H1 (cell line): ENCODE results near the gene JPH3. TPM values are rescaled to one million over a fixed set of nuclear protein-coding genes. Genes with fewer than 3 reads are reported as not detected.
A peak's percentile ranks its signal among the peaks of the same experiment; 100 is the strongest.

ENCODE experiments used
- CTCF ChIA-PET: fragments of 300-600 bp; sonication (Branson Sonifier 250); formaldehyde crosslinking; loops from one replicate; lab custom pipeline; 2021; ENCODE audit not compliant: partially characterized antibody; lab: Charles Lee
- POLR2A ChIA-PET: fragments of 300-600 bp; sonication (Branson Sonifier 250); formaldehyde crosslinking; loops from one replicate; lab custom pipeline; 2021; ENCODE audit warnings: inconsistent platforms; ENCODE audit not compliant: partially characterized antibody; lab: Charles Lee
- DNase-seq, 2 experiments: peaks; one replicate each; pipeline versions ENCODE4 v3.0.0 to v3.0.0-alpha.2; 2010 to 2022; ENCODE audit warnings: low spot score in 2 of 2, low read depth in 1 of 2, mixed read lengths in 1 of 2
- FAIRE-seq: peaks from 2 replicates; lab custom pipeline; 2011; peaks lifted over from hg19 to GRCh38; lab: Jason Lieb, UNC
- H2AFZ ChIP-seq: 2 replicates; pipeline ENCODE4 v1.8.1; 2012; ENCODE audit warnings: low read length, inconsistent platforms
- H2AK5ac ChIP-seq: 2 replicates; pipeline ENCODE4 v1.6.1; 2013; ENCODE audit warnings: low read depth, low read length
- H2BK120ac ChIP-seq: replicated peaks from 2 replicates; pipeline ENCODE3; 2013; ENCODE audit warnings: low read depth, low read length, inconsistent platforms
- H2BK12ac ChIP-seq: 2 replicates; pipeline ENCODE4 v1.6.1; 2013; ENCODE audit warnings: low read depth, low read length
- H2BK15ac ChIP-seq: 2 replicates; pipeline ENCODE4 v1.6.1; 2013; ENCODE audit warnings: low read length
- H2BK20ac ChIP-seq: 2 replicates; pipeline ENCODE4 v1.6.1; 2013; ENCODE audit warnings: low read length
- H2BK5ac ChIP-seq: 2 replicates; pipeline ENCODE4 v1.6.1; 2013; ENCODE audit warnings: low read depth, low read length
- H3K14ac ChIP-seq: 2 replicates; pipeline ENCODE4 v1.6.1; 2013; ENCODE audit warnings: inconsistent platforms; ENCODE audit not compliant: insufficient read length
- H3K18ac ChIP-seq: 2 replicates; pipeline ENCODE4 v1.6.1; 2013; ENCODE audit warnings: low read length; ENCODE audit errors: extremely low read depth
- H3K23ac ChIP-seq: 2 replicates; pipeline ENCODE4 v1.6.1; 2013; ENCODE audit warnings: inconsistent platforms; ENCODE audit not compliant: insufficient read length
- H3K23me2 ChIP-seq: 2 replicates; pipeline ENCODE4 v1.6.1; 2013; ENCODE audit warnings: low read depth, low read length
- H3K27ac ChIP-seq: 2 replicates; pipeline ENCODE4 v1.6.1; 2011; ENCODE audit warnings: low read depth, low read length, inconsistent platforms
- H3K27me3 ChIP-seq, 4 experiments: replicated peaks in 1 of 4; 1 replicate in 1 of 4; 2 replicates in 3 of 4; pipeline versions ENCODE4 v1.6.1 to v1.8.1; 2011 to 2013; ENCODE audit warnings: low read length in 3 of 4, mild to moderate bottlenecking in 3 of 4, inconsistent platforms in 2 of 4, mixed read lengths in 2 of 4, moderate library complexity in 1 of 4; ENCODE audit not compliant: control insufficient read depth in 3 of 4, insufficient read depth in 3 of 4; ENCODE audit errors: extremely low read depth in 1 of 4
- H3K36me3 ChIP-seq, 4 experiments: 2 replicates each; pipeline versions ENCODE4 v1.6.1 to v1.8.1; 2011 to 2013; ENCODE audit warnings: mild to moderate bottlenecking in 4 of 4, low read length in 3 of 4, moderate library complexity in 2 of 4, control low read depth in 1 of 4, inconsistent platforms in 1 of 4; ENCODE audit not compliant: insufficient read depth in 4 of 4, control insufficient read depth in 2 of 4
- H3K4ac ChIP-seq: replicated peaks from 2 replicates; pipeline ENCODE3; 2013; ENCODE audit warnings: low read length, low read depth, mixed read lengths, inconsistent platforms; ENCODE audit not compliant: insufficient read length
- H3K4me1 ChIP-seq, 4 experiments: replicated peaks in 1 of 4; 1 replicate in 1 of 4; 2 replicates in 3 of 4; pipeline versions ENCODE4 v1.6.1 to v1.8.1; 2011 to 2013; ENCODE audit warnings: low read length in 3 of 4, inconsistent platforms in 2 of 4, mixed read lengths in 1 of 4; ENCODE audit not compliant: insufficient read depth in 4 of 4, control insufficient read depth in 3 of 4
- H3K4me2 ChIP-seq, 2 experiments: 2 replicates each; pipeline versions ENCODE4 v1.6.1 to v1.8.1; 2011 to 2013; ENCODE audit warnings: low read depth in 2 of 2, low read length in 2 of 2, control low read depth in 1 of 2, inconsistent platforms in 1 of 2, mild to moderate bottlenecking in 1 of 2; ENCODE audit not compliant: insufficient read depth in 1 of 2
- H3K4me3 ChIP-seq, 4 experiments: fragments of 200-600, 300-600 bp in 1 of 4; sonication (generic), shearing (Covaris generic), sonication (Bioruptor Twin) in 1 of 4; 2 replicates each; pipeline versions ENCODE4 v1.5.1 to v1.8.1; 2011 to 2016; ENCODE audit warnings: low read length in 4 of 4, low read depth in 3 of 4, control low read depth in 2 of 4, inconsistent platforms in 2 of 4, mild to moderate bottlenecking in 2 of 4, mixed read lengths in 1 of 4, moderate library complexity in 1 of 4; ENCODE audit not compliant: insufficient read depth in 2 of 4; ENCODE audit errors: extremely low read depth in 1 of 4
- H3K56ac ChIP-seq: replicated peaks from 2 replicates; pipeline ENCODE3; 2013; ENCODE audit warnings: low read depth, mild to moderate bottlenecking, mixed read lengths, low read length, inconsistent platforms; ENCODE audit not compliant: insufficient read length
- H3K79me1 ChIP-seq: 2 replicates; pipeline ENCODE4 v1.6.1; 2013; ENCODE audit warnings: low read depth, low read length, control low read depth
- H3K79me2 ChIP-seq, 2 experiments: 2 replicates each; pipeline versions ENCODE4 v1.6.1 to v1.8.1; 2012 to 2013; ENCODE audit warnings: low read length in 2 of 2, mild to moderate bottlenecking in 2 of 2, inconsistent platforms in 1 of 2; ENCODE audit not compliant: insufficient read depth in 2 of 2, control insufficient read depth in 1 of 2
- H3K9ac ChIP-seq, 4 experiments: replicated peaks in 1 of 4; 1 replicate in 1 of 4; 2 replicates in 3 of 4; pipeline versions ENCODE4 v1.6.1 to v1.8.1; 2011 to 2013; ENCODE audit warnings: low read depth in 3 of 4, low read length in 3 of 4, control low read depth in 2 of 4, mild to moderate bottlenecking in 2 of 4, moderate library complexity in 2 of 4, inconsistent platforms in 1 of 4; ENCODE audit errors: extremely low read depth in 1 of 4
- H3K9me3 ChIP-seq, 2 experiments: 2 replicates each; pipeline versions ENCODE4 v1.6.1 to v1.8.1; 2012 to 2013; ENCODE audit warnings: mild to moderate bottlenecking in 2 of 2, moderate library complexity in 2 of 2, control low read depth in 1 of 2, inconsistent platforms in 1 of 2, low read depth in 1 of 2, low read length in 1 of 2, mixed read lengths in 1 of 2; ENCODE audit not compliant: insufficient read depth in 2 of 2
- H4K20me1 ChIP-seq, 2 experiments: replicated peaks in 1 of 2; 2 replicates each; pipeline versions ENCODE3 to v1.8.1; 2011 to 2013; ENCODE audit warnings: inconsistent platforms in 2 of 2, low read length in 2 of 2, mild to moderate bottlenecking in 1 of 2; ENCODE audit not compliant: insufficient read depth in 2 of 2, control insufficient read depth in 1 of 2
- H4K5ac ChIP-seq: 2 replicates; pipeline ENCODE4 v1.6.1; 2013; ENCODE audit warnings: low read length, low read depth, mixed read lengths, inconsistent platforms; ENCODE audit not compliant: insufficient read length
- H4K8ac ChIP-seq: 2 replicates; pipeline ENCODE4 v1.8.0; 2013; ENCODE audit warnings: mild to moderate bottlenecking, moderate library complexity, low read length, inconsistent platforms; ENCODE audit not compliant: insufficient read depth; ENCODE audit errors: extremely low read depth
- H4K91ac ChIP-seq: replicated peaks from 2 replicates; pipeline ENCODE3; 2013; ENCODE audit warnings: low read length, mixed read lengths, inconsistent platforms; ENCODE audit not compliant: insufficient read length
- CREB1 ChIP-seq: IDR thresholded peaks from 2 replicates; pipeline ENCODE4 v1.6.1; 2012; ENCODE audit warnings: inconsistent platforms
- EGR1 ChIP-seq: IDR thresholded peaks from 2 replicates; pipeline ENCODE4 v1.6.1; 2011; ENCODE audit warnings: low read depth, low read length, borderline replicate concordance
- KDM4A ChIP-seq: IDR thresholded peaks from one replicate; pipeline ENCODE4 v1.7.1; 2012; ENCODE audit warnings: low read depth, mild to moderate bottlenecking, moderate library complexity, low read length, inconsistent platforms; ENCODE audit not compliant: severe bottlenecking
- PHF8 ChIP-seq: fragments of 200-600 bp; sonication (generic); conservative IDR thresholded peaks from 2 replicates; pipeline ENCODE4 v1.7.1; 2012; ENCODE audit warnings: low read depth, mild to moderate bottlenecking, inconsistent platforms, low read length, moderate library complexity
- SP2 ChIP-seq: IDR thresholded peaks from 2 replicates; pipeline ENCODE4 v1.6.1; 2012; ENCODE audit warnings: mild to moderate bottlenecking, low read length, inconsistent platforms
- WGBS, 2 experiments: shearing (Covaris generic) in 1 of 2; methylation state at CpG; one replicate each; pipeline versions ENCODE4 v1.1.6 to v1.1.7; 2013 to 2015; ENCODE audit warnings: low lambda C conversion rate in 2 of 2, mixed read lengths in 2 of 2, inconsistent platforms in 1 of 2, low coverage in 1 of 2, missing lambda C conversion rate in 1 of 2; ENCODE audit not compliant: insufficient replicate concordance in 2 of 2, insufficient coverage in 1 of 2, insufficient read length in 1 of 2; ENCODE audit errors: extremely low coverage in 1 of 2, missing lambda C conversion rate in 1 of 2; 5-methylcytosine and 5-hydroxymethylcytosine counted together
- long read RNA-seq, 2 experiments: library from RNA in 1 of 2; library from capped mRNA in 1 of 2; stranded (forward); transcript quantifications; one replicate each; pipeline ENCODE4 v2.0.0, GENCODE V29; 2021; ENCODE audit warnings: inconsistent platforms in 1 of 2
- polyA minus RNA-seq, 3 experiments: library from RNA; depleted of rRNA, polyadenylated mRNA; stranded (reverse); fragments of >200 nt; gene quantifications; 1 replicate in 2 of 3; 2 replicates in 1 of 3; pipeline ENCODE4 v1.2.3, GENCODE V29; 2011
- polyA plus RNA-seq, 7 experiments: library from polyadenylated mRNA; depleted of rRNA in 3 of 7; stranded (reverse) in 5 of 7; unstranded in 2 of 7; fragments of >200 nt in 5 of 7; fragments of 200-250 nt in 2 of 7; gene quantifications; 1 replicate in 5 of 7; 2 replicates in 1 of 7; 4 replicates in 1 of 7; pipeline versions ENCODE4 v1.2.1 to v1.2.3, GENCODE V29; 2011 to 2013; ENCODE audit warnings: missing spikeins in 2 of 7, mixed read lengths in 2 of 7
- total RNA-seq: library from RNA; stranded (reverse); fragmentation: NEBNext Ultra II Directional; extraction: Animal tissue kit (Norgen Biotek cat#: 25700); gene quantifications from 2 replicates; pipeline ENCODE4 v1.2.1, GENCODE V29; 2021

The JPH3 gene
- total RNA-seq, result 28.3 and 28.4 TPM in 2 replicates
- 10.3 and 19.3 TPM in 2 replicates for polyA plus RNA-seq (2011; rRNA removed)
- 16.6 TPM for polyA plus RNA-seq (2011; cell fraction: cytosol; rRNA removed)
- 21.3 TPM for polyA plus RNA-seq (2011; cell fraction: nucleus; rRNA removed)
- 10.2 to 20.9 TPM (median 18.6 TPM) in 4 replicates for polyA plus RNA-seq (2012, experiment 1 of 2)
- 15.9 TPM for polyA plus RNA-seq (2012, experiment 2 of 2)
- polyA plus RNA-seq (2013, experiment 1 of 2), result 13.8 TPM
- 14.8 TPM for polyA plus RNA-seq (2013, experiment 2 of 2)
- 6.4 and 9.5 TPM in 2 replicates for polyA minus RNA-seq (2011; rRNA and poly(A)+ RNA removed)
- polyA minus RNA-seq (2011; cell fraction: cytosol; rRNA and poly(A)+ RNA removed), result 15.0 TPM
- 16.9 TPM for polyA minus RNA-seq (2011; cell fraction: nucleus; rRNA and poly(A)+ RNA removed)
- long read RNA-seq, experiment 1, partial matches to known transcripts, result 7 of 25 reads
- long read RNA-seq, experiment 1, other reads (novel, unspliced or antisense), result 17 of 25 reads
- long read RNA-seq, experiment 2, partial matches to known transcripts, result 0 of 1 reads
- long read RNA-seq, experiment 2, other reads (novel, unspliced or antisense), result 1 of 1 reads

- H3K79me2 ChIP-seq, result peaks cover 0 to 18% of the 10 kb centered on the region in 2 experiments; a peak in 2 of 4 replicates
- peaks cover 17 to 27% of the 10 kb centered on the region in 2 experiments for H4K20me1 ChIP-seq
- H3K27me3 ChIP-seq, result peaks cover 0 to 9% (median 3%) of the 10 kb centered on the region in 4 experiments; a peak in 5 of 7 replicates
- H3K9ac ChIP-seq, result peak within 1 kb of the TSS in 3 of 4 experiments; percentile 60 to 64 (median 63); a peak in 6 of 7 replicates
- TF ChIP-seq CREB1, result peak; percentile 79
- TF ChIP-seq EGR1, result peak; percentile 9; the same call in 1 of the 2 replicates
- peak; percentile 42; the same call in 1 of the 2 replicates for TF ChIP-seq PHF8
- no peak for TF ChIP-seq SP2
- peak; percentile 1 for TF ChIP-seq KDM4A
- H3K4ac ChIP-seq, result peak within 1 kb of the TSS; percentile 87
- H3K79me1 ChIP-seq, result peaks cover 5% of the 10 kb centered on the region; the same call in 1 of the 2 replicates
- H2AK5ac ChIP-seq, result no peak within 1 kb of the TSS
- DNase-seq (peak; percentile 70 to 87), FAIRE-seq (no peak)
- no peak within 1 kb of the TSS for H3K23ac ChIP-seq
- peak within 1 kb of the TSS; percentile 56 to 98 (median 96) for H3K4me3 ChIP-seq
- peak within 1 kb of the TSS; percentile 60; the same call in 1 of the 2 replicates for H2BK12ac ChIP-seq
- peaks cover 22% of the 10 kb centered on the region for H3K23me2 ChIP-seq
- peak within 1 kb of the TSS; percentile 51; the same call in 1 of the 2 replicates for H4K8ac ChIP-seq
- H4K91ac ChIP-seq, result peak within 1 kb of the TSS; percentile 76
- peak within 1 kb of the TSS; percentile 18 for H4K5ac ChIP-seq
- H3K36me3 ChIP-seq, result no peaks in the 10 kb centered on the region
- H2BK5ac ChIP-seq, result peak within 1 kb of the TSS; percentile 75; the same call in 1 of the 2 replicates
- WGBS, 2 experiments, result 0% methylated on average over 11 of the region's 122 CpGs; no CpG with 5 or more reads in 1 of the 2 experiments
- H3K4me1 ChIP-seq, result peaks cover 0 to 9% (median 6%) of the 10 kb centered on the region in 4 experiments; a peak in 5 of 7 replicates
- no peak within 1 kb of the TSS for H3K27ac ChIP-seq
- H3K14ac ChIP-seq, result no peak within 1 kb of the TSS
- H3K4me2 ChIP-seq, result peak within 1 kb of the TSS; percentile 87 to 99
- H2AFZ ChIP-seq, result no peak within 1 kb of the TSS; the same call in 1 of the 2 replicates
- peak within 1 kb of the TSS; percentile 18 for H3K56ac ChIP-seq
- H2BK120ac ChIP-seq, result peak within 1 kb of the TSS; percentile 44
- ChIA-PET CTCF (interaction anchor here (0.6 to 4.2 kb wide), 3 partner anchors 17 to 961 kb away, joined by 3 to 29 read pairs (median 5); no protein-coding TSS in a partner anchor), POLR2A (interaction anchor here (0.8 to 2.0 kb wide), 3 partner anchors 12 to 34 kb away, joined by 3 to 5 read pairs (median 4); no protein-coding TSS in a partner anchor)
- peak within 1 kb of the TSS; percentile 83 for H3K18ac ChIP-seq
- peak within 1 kb of the TSS; percentile 72; the same call in 1 of the 2 replicates for H2BK20ac ChIP-seq
- H3K9me3 ChIP-seq, result no peaks in the 10 kb centered on the region
- H2BK15ac ChIP-seq, result peak within 1 kb of the TSS; percentile 81; the same call in 1 of the 2 replicates
Observed at GRCh38 chr16:87602001-87602775, at the start of gene JPH3. Gene JPH3 (plus strand): TSS chr16:87602508. CDS start chr16:87603147, 639 bp downstream.
